Stimulated activated naive CD4-positive, alpha-beta T cell treated with Interleukin-2 at 50 U/mL for 16 hours (primary cell): Measurements from ENCODE around the gene PIN1.

Source experiments
- DNase-seq: peaks from one replicate; lab custom pipeline; 2025; lab: John Stamatoyannopoulos, UW

Gene PIN1

GRCh38 chr19:9891609-9892373 lies 56.7 kb downstream of the PIN1 start:
- no peak for DNase-seq
